HG02588 (cell line): ENCODE measurements around the gene TANGO6.

Source experiments
- ATAC-seq: cut with Tn5 transposase; IDR thresholded peaks from one replicate; pipeline ENCODE4 v1.9.1; 2021; ENCODE audit warnings: mild to moderate bottlenecking, moderate library complexity; ENCODE audit not compliant: unreplicated experiment

The TANGO6 gene

GRCh38 chr16:69088684-69089083, 245.4 kb downstream of the TANGO6 start:
- no peak for ATAC-seq

GRCh38 chr16:69089091-69089910, 246.0 kb downstream of the TANGO6 start:
- ATAC-seq = no peak

- no peak for ATAC-seq
Observed at GRCh38 chr16:69093974-69094373, 250.6 kb downstream of the TANGO6 start.

GRCh38 chr16:69094501-69094900, 251.2 kb downstream of the TANGO6 start:
- no peak for ATAC-seq

GRCh38 chr16:69095193-69095592, 251.9 kb downstream of the TANGO6 start:
- no peak for ATAC-seq

- no peak for ATAC-seq
Observed at GRCh38 chr16:69100071-69100691, 256.9 kb downstream of the TANGO6 start.

- no peak for ATAC-seq
Observed at GRCh38 chr16:69105501-69106361, 262.4 kb downstream of the TANGO6 start, which contains the start of gene HAS3. HAS3 (plus strand) TSS chr16:69105653; CDS start chr16:69109396, 3,743 bp downstream.

- ATAC-seq = no peak
Observed at GRCh38 chr16:69106491-69107315, 263.4 kb downstream of the TANGO6 start.

GRCh38 chr16:69107316-69107962, 264.1 kb downstream of the TANGO6 start:
- ATAC-seq = no peak

GRCh38 chr16:69108064-69108904, 265.0 kb downstream of the TANGO6 start:
- ATAC-seq = no peak

- ATAC-seq = no peak
Observed at GRCh38 chr16:69108905-69109252, 265.5 kb downstream of the TANGO6 start.

- ATAC-seq = no peak
Observed at GRCh38 chr16:69109486-69110270, 266.3 kb downstream of the TANGO6 start.

GRCh38 chr16:69110406-69110805, 267.1 kb downstream of the TANGO6 start:
- ATAC-seq = no peak

- ATAC-seq = no peak
Observed at GRCh38 chr16:69111216-69111875, 268.0 kb downstream of the TANGO6 start.

GRCh38 chr16:69111876-69112230, 268.5 kb downstream of the TANGO6 start:
- ATAC-seq = no peak

- ATAC-seq = no peak
Observed at GRCh38 chr16:69112285-69113129, 269.2 kb downstream of the TANGO6 start.

GRCh38 chr16:69113216-69113615, 269.9 kb downstream of the TANGO6 start:
- ATAC-seq = no peak
